Measurements from ENCODE around the gene LZTFL1. TPM values are rescaled to one million over a fixed set of nuclear protein-coding genes. Genes with fewer than 3 reads are reported as not detected.

Gene LZTFL1, protein sequence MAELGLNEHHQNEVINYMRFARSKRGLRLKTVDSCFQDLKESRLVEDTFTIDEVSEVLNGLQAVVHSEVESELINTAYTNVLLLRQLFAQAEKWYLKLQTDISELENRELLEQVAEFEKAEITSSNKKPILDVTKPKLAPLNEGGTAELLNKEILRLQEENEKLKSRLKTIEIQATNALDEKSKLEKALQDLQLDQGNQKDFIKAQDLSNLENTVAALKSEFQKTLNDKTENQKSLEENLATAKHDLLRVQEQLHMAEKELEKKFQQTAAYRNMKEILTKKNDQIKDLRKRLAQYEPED
- total RNA-seq = 24.8 and 25.1 TPM in 2 replicates
- 11.7 and 14.3 TPM in 2 replicates for polyA plus RNA-seq

DNA sequence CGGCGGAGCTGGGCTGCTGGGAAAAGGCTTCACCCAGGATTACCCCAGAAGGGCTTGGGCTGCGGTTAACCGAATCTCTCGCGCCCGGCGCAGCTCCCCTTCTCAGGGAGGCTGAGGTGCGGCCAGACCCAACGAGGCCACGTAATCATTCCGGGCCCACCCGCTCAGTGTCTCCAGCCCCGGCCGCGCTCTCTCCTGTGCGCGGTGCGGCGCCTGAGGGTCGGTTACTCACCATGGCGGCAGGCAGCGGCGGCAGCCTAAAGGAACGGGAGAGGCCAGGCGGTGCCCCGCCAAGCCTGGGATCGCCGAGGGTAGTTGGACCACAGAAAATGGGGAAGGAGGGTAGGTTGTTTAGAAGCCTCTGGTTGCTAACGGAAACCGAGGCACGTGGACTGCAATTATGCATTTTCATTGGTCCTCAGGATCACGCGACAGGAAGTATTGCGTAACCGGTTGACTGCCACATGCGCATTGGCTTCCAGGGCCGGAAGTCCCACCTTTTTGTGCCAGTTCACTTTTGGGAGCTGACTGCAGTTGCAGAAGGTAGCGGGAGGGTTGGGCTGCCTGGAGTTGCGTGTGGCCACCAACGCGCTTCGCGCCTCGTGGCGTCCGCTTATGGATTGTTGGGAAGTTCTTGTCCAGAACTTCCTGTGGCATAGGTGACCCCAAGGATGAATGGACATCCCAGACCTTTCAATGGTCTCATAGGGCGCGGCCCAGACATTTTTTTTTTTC lies at the start of gene LZTFL1:
LZTFL1 (minus strand) TSS at position 363 of the 735 bp plus-strand sequence; CDS start at position 235, 128 bp downstream.
- peak within 1 kb of the TSS; percentile 86 for H3K4me3 ChIP-seq
- H3K4me2 ChIP-seq = peak within 1 kb of the TSS; percentile 91
- TF ChIP-seq EZH2phosphoT487 (IDR thresholded peaks at IDR 0.05; ENCODE audit: low read depth, severe bottlenecking, unreplicated experiment) (no peak), EZH2 (IDR thresholded peaks at IDR 0.05; ENCODE audit: borderline replicate concordance) (no peak)
- H4K20me1 ChIP-seq (ENCODE audit: insufficient read depth, poor library complexity, severe bottlenecking) = no peaks in the 10 kb centered on the region
- H3K27me3 ChIP-seq = peaks cover 16% of the 10 kb centered on the region
- H3K79me2 ChIP-seq = peaks cover 23% of the 10 kb centered on the region
- H3K9me3 ChIP-seq (ENCODE audit: low read depth) = no peaks in the 10 kb centered on the region
- H3K9me2 ChIP-seq (replicated peaks; ENCODE audit: insufficient read depth) = no peaks in the 10 kb centered on the region
- 5% methylated on average over 49 of the region's 49 CpGs for WGBS (ENCODE audit: low lambda C conversion rate, missing lambda C conversion rate)
- H3K27ac ChIP-seq = peak within 1 kb of the TSS; percentile 75
- H2AFZ ChIP-seq = peak within 1 kb of the TSS; percentile 83
- H3K4me1 ChIP-seq (ENCODE audit: insufficient read depth) = peaks cover 4% of the 10 kb centered on the region
- DNase-seq (ENCODE audit: low spot score) = peak; percentile 97
- H3K36me3 ChIP-seq (replicated peaks; ENCODE audit: insufficient read depth, low read depth) = no peaks in the 10 kb centered on the region

DNA sequence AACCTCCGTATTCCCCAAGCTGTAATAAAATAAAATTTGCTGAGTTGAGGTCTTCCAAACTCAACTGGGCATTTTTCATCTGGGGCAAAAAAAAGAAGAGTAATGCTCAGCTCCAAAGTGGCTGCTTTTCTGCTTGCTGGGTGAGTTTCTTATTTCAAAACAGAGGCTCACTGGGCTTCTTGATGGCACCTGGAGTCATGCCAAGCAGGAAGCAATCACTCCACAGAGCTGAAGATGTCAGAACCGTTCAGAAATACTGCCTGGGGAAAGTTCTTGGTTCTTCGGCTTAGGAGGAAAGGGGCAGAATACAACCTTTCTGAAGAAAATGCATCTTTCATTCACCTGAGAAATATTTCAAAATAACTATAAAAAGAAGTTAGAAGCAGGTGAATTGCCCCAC lies 48.5 kb upstream of the LZTFL1 start:
- H3K4me3 ChIP-seq = no peak overlapping the region
- TF ChIP-seq CTCF (IDR thresholded peaks at IDR 0.05; ENCODE audit: poor library complexity) (no peak), EZH2 (IDR thresholded peaks at IDR 0.05; ENCODE audit: borderline replicate concordance) (no peak), EZH2phosphoT487 (IDR thresholded peaks at IDR 0.05; ENCODE audit: low read depth, severe bottlenecking, unreplicated experiment) (no peak)
- no peaks in the 10 kb centered on the region for H3K79me2 ChIP-seq
- no peak overlapping the region for H3K27ac ChIP-seq
- WGBS (ENCODE audit: low lambda C conversion rate, missing lambda C conversion rate) = 57% methylated on average over 3 of the region's 3 CpGs
- H3K9me3 ChIP-seq (ENCODE audit: low read depth) = no peaks in the 10 kb centered on the region
- DNase-seq (ENCODE audit: low spot score) = peak; percentile 34
- H3K4me1 ChIP-seq (ENCODE audit: insufficient read depth) = peaks cover 3% of the 10 kb centered on the region
- H3K27me3 ChIP-seq = no peaks in the 10 kb centered on the region
- H3K4me2 ChIP-seq = no peak overlapping the region
- no peaks in the 10 kb centered on the region for H3K9me2 ChIP-seq (replicated peaks; ENCODE audit: insufficient read depth)
- H3K36me3 ChIP-seq (replicated peaks; ENCODE audit: insufficient read depth, low read depth) = no peaks in the 10 kb centered on the region
- no peaks in the 10 kb centered on the region for H4K20me1 ChIP-seq (ENCODE audit: insufficient read depth, poor library complexity, severe bottlenecking)
- no peak overlapping the region for H2AFZ ChIP-seq

- 86% methylated on average over 4 of the region's 4 CpGs for WGBS (ENCODE audit: low lambda C conversion rate, missing lambda C conversion rate)
- no peaks in the 10 kb centered on the region for H4K20me1 ChIP-seq (ENCODE audit: insufficient read depth, poor library complexity, severe bottlenecking)
- H3K27ac ChIP-seq = no peak overlapping the region
- no peak for DNase-seq (ENCODE audit: low spot score)
- TF ChIP-seq CTCF (IDR thresholded peaks at IDR 0.05; ENCODE audit: poor library complexity) (no peak), EZH2phosphoT487 (IDR thresholded peaks at IDR 0.05; ENCODE audit: low read depth, severe bottlenecking, unreplicated experiment) (no peak), EZH2 (IDR thresholded peaks at IDR 0.05; ENCODE audit: borderline replicate concordance) (no peak)
- no peaks in the 10 kb centered on the region for H3K4me1 ChIP-seq (ENCODE audit: insufficient read depth)
- no peaks in the 10 kb centered on the region for H3K9me3 ChIP-seq (ENCODE audit: low read depth)
- no peaks in the 10 kb centered on the region for H3K79me2 ChIP-seq
- H3K36me3 ChIP-seq (replicated peaks; ENCODE audit: insufficient read depth, low read depth) = no peaks in the 10 kb centered on the region
- no peak overlapping the region for H3K4me2 ChIP-seq
- H3K27me3 ChIP-seq = no peaks in the 10 kb centered on the region
- H3K9me2 ChIP-seq (replicated peaks; ENCODE audit: insufficient read depth) = no peaks in the 10 kb centered on the region
- no peak overlapping the region for H3K4me3 ChIP-seq
- no peak overlapping the region for H2AFZ ChIP-seq
These were observed 47.4 kb upstream of the LZTFL1 start for GRCh38 chr3:45889337-45889736.
